RPMI7951 (cell line): Measurements from ENCODE around the gene MRPS18C. TPM values are rescaled to one million over a fixed set of nuclear protein-coding genes. Genes with fewer than 3 reads are reported as not detected.

Experiments used
- DNase-seq: peaks from one replicate; pipeline ENCODE4 v3.0.0-alpha.2; 2012; ENCODE audit warnings: low read depth
- total RNA-seq: library from RNA; depleted of rRNA; stranded (reverse); fragments of >200 nt; shearing (Covaris generic); gene quantifications from 2 replicates; pipeline ENCODE4 v1.2.3, GENCODE V29; 2014; rRNA removed

Gene MRPS18C
- 51.5 and 58.3 TPM in 2 replicates for total RNA-seq

GRCh38 chr4:83455281-83456183, at the start of gene MRPS18C, which contains the start of gene HELQ:
Gene MRPS18C (plus strand): TSS chr4:83456058. CDS start chr4:83456078, 20 bp downstream.
Gene HELQ (minus strand): TSS chr4:83455823. CDS start chr4:83455693, 130 bp downstream.
- DNase-seq: peak; percentile 97

GRCh38 chr4:83408908-83409307, 47.0 kb upstream of the MRPS18C start:
- no peak for DNase-seq

- peak; percentile 3 for DNase-seq
Measured at GRCh38 chr4:83413676-83414075, 42.2 kb upstream of the MRPS18C start.

DNA sequence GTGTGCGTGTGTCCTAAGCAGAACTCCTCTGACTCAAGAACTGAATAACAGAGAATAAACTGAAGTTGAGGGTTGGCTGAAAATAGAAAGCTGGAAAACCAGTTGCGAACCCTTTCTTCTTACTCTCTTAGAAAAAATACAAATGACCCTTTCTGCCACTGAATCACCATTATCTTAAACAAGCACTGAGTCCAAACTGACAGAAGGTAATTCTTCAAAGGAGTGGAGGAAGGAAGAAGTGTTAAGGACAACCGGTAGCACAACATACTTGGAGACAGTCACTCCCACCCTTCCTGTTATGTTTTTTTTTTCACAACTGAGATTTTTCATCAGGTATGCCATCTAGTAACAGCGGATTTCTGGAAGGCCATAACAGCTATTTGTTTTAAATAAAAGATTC, 38.3 kb upstream of the MRPS18C start:
- no peak for DNase-seq

- DNase-seq: no peak
Measured at GRCh38 chr4:83418211-83418610, 37.6 kb upstream of the MRPS18C start.

DNA sequence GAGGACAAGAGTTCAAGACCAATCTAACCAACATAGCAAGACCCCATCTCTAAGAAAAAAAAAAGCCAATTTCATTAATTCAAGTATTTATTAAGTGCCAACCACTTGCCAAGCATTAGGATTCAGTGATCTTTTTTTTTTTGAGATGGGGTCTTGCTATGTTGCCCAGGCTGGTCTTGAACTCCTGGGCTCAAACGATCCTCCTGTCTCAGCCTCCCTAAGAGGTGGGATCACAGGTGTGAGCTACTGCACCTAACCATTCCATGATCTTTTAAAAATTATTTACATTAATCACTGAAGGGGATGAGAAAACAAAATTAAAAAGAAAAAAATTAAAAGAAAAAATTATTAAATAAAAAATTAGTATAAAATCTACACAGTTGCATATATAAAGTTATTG, 24.7 kb upstream of the MRPS18C start:
- no peak for DNase-seq

DNA sequence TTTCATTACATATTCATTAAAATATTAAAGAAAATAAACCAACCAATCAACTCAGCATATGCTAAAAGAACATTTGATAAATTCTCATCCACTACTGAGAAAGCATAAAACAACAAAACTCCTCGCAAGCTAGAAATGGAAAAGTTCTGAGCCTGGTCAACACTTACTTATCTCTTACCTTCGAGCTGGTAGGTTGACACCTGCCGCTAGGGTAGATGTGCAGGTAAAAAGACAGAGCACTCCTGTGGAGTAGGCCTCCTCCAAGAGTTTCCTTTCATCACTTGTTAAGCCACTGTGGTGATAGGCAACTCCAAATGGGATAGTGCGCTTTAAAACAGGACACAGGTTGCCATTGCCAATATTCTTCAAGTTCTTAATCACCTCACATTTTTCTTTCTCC, 19.2 kb upstream of the MRPS18C start:
- DNase-seq: no peak

GRCh38 chr4:83438719-83439118, 17.1 kb upstream of the MRPS18C start:
- DNase-seq: no peak

DNA sequence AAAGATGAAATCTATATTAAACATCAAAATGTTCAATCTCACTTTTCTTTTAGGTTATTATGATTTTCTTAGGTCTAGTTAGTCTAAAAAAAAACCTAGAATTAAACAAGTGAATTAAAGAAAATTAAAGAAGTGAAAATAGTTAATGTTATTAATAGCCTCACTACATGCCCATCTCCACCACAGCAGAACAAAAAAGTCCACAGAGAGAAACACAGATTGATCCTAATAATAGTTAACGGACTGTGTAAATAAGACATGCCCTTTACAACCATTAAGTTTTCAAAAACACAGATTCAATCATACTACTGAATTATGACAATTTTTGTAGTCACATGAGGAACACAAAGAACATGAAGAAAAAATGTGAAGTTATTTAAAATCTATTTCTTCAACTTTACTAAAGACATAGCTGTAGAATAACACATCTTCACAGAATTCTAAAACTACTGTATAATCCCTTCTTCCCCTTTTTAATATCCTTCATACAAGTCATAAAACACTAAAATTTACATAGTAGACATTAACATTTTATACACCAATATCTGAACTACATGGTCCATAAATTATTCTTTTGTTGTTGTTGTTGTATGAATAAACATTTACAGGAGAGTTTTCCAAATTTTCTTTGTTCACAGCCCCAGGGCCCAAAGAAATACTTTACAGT, 15.6 kb upstream of the MRPS18C start:
- no peak for DNase-seq

DNA sequence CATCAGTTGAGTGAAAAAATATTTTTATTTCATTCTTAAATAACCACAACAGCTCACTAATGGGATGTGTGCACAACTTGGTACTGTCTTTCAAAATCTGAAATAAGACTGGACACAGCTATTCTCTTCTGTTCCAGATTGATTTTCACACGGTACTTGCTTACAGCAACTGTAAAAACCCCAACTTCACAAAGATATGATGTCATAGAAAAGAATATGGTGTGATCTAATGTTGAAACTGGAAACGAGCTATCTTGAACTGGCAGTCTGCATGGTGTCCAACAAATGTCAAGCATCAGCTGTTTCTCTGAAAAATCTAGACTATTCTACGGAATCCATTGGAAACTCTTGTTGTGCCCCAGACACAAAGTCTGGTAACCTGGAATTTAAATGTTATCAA, 15.0 kb upstream of the MRPS18C start:
- no peak for DNase-seq

DNA sequence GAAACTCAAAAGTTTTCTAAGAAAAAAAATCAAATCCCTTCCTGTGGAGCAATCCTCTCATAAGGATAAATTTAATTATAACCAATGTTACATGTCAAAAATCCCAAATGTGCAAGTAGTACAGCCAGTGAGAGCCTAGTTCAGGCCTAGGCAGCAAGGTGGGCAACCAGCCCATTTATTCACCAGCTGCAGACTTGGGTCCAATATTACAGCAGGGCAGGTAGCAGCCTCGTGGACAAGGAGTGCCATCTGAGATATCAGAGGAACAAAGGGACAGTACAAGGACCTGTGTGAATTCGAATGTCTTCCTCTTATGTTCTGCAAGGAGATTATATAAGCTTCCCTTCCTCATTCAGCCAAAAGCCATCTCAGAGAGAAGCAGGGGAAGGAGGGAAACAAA, 6.8 kb upstream of the MRPS18C start:
- DNase-seq: no peak

GRCh38 chr4:83454686-83455085, 1.2 kb upstream of the MRPS18C start:
- peak; percentile 10 for DNase-seq

GRCh38 chr4:83456184-83456501, 285 bp downstream of the MRPS18C start:
- DNase-seq: no peak

GRCh38 chr4:83473423-83473822, 17.6 kb downstream of the MRPS18C start:
- DNase-seq: no peak

DNA sequence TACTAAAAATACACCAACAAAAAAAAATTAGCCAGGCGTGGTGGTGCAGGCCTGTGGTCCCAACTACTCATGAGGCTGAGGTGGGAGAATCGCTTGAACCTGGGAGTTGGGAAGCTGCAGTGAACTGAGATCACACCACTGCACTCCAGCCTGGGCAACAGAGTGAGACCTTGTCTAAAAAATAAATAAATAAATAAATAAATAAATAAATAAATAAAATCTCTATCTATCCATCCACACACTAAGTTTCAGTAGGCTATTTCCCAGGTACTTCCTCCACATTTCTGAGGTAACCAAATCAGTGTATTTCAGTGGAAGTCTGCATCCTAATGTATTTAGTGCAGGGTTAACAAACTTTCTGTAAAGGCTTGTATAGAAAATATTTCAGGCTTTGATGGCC, 18.1 kb downstream of the MRPS18C start:
- DNase-seq: no peak

GRCh38 chr4:83484500-83485461, 28.9 kb downstream of the MRPS18C start, which contains the start of gene ABRAXAS1:
Gene ABRAXAS1 (minus strand): TSS chr4:83485100. CDS start chr4:83485072, 28 bp downstream.
- peak; percentile 95 for DNase-seq

- DNase-seq: no peak
Measured at GRCh38 chr4:83486457-83487129, 30.7 kb downstream of the MRPS18C start.

DNA sequence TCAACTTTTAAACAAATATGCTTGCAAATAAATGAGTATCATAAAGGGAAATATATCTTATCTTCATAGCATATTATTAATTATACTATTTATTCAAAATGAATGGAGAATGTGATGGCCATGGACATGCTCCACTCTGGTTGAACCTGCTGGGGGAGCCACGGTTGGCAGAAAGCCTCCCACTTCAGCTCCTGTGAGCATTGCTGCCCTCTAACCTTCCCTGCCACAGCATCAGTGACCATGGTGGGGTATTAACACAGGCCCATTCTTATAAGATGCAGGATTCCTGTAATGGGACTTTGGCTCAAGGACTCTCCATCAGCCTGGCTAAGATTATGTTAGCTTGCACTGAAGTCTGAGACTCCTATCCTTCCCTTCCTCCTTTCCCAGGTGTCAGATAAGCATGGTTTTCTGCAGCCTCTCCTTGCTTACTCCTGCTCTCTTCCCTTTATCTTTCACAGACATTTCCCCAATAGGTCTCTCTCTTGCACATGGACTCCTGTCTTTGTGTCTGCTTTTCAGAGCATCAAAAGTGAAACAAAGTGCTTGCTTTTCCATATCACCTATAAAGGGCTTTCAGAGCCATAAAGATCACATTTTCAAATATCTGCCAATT, 34.0 kb downstream of the MRPS18C start:
- DNase-seq: no peak

DNA sequence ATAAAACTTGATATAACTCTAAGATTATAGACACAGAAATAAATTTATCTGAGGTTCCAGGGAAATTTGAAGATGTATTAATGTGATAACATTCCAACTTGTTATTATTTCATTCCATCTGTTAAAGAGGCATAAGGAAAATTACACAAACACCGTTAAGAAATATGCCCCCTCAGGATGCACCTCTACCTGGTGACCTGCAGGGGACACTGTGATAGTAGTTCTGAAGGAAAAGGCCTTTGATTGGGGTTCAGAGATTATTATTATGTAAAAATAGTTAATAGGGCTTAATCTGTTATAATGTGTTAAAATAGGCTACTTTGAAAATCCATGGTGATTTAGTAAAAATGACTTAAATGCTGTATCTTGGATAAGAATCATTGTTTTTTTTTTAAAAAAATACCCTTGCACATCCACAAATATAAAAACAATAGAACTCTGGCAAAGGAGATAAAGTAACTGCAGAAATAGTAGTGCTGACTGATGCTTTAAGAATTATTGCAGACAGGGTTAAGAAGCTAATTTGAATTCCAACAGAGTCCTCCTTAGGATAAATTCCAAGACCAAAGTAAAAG, 35.1 kb downstream of the MRPS18C start:
- DNase-seq: peak; percentile 14
